ENCODE results near the gene PBX3.

GRCh38 chr9:125758986-125759763 is 12.0 kb downstream of the PBX3 start:
- TF ChIP-seq ZFX (CRISPR knock-in tag; IDR thresholded peaks at IDR 0.05): no peak
- TF ChIP-seq USF2 (CRISPR knock-in tag; IDR thresholded peaks at IDR 0.05): no peak
- no peak for TF ChIP-seq MTA1 (IDR thresholded peaks at IDR 0.05; ENCODE audit: borderline replicate concordance)
- no peak for TF ChIP-seq ZNF324 (CRISPR knock-in tag; IDR thresholded peaks at IDR 0.05)
